Choroid plexus epithelial cell (primary cell): ENCODE data around the gene FSHR.

Source experiments
- DNase-seq: peaks from one replicate; pipeline ENCODE4 v3.0.0-alpha.2; 2010; ENCODE audit warnings: low read depth
- H3K4me3 ChIP-seq: 2 replicates; pipeline ENCODE4 v1.5.1; 2011; ENCODE audit warnings: low read depth, mild to moderate bottlenecking, control low read depth, low read length, moderate library complexity
- TF ChIP-seq, protein P1 (sequence below): conservative IDR thresholded peaks from 2 replicates; pipeline ENCODE4 v1.5.1; 2011; ENCODE audit warnings: low read depth, mild to moderate bottlenecking, control low read depth, inconsistent platforms, low read length, moderate library complexity

FSHR gene

DNA sequence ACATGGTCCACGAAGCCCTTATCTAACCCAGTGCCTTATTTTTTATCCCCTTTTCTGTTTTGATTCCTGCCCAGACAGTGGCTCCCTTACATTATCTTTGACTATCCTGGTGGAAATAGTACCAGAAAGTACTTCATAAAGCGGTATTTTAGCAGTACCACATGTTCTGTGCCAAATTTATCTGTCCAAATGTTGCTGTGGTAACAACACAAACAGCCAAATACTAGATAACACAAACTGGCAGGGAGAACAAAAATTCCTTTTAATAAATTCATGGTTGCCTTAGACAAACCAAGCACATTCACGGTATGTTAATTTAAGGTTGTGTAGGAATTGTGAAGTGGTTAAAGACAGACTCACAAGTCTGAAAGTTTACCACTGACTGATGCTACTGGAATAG is 210.9 kb downstream of the FSHR start:
- H3K4me3 ChIP-seq, result no peak overlapping the region
- TF ChIP-seq, protein P1, sequence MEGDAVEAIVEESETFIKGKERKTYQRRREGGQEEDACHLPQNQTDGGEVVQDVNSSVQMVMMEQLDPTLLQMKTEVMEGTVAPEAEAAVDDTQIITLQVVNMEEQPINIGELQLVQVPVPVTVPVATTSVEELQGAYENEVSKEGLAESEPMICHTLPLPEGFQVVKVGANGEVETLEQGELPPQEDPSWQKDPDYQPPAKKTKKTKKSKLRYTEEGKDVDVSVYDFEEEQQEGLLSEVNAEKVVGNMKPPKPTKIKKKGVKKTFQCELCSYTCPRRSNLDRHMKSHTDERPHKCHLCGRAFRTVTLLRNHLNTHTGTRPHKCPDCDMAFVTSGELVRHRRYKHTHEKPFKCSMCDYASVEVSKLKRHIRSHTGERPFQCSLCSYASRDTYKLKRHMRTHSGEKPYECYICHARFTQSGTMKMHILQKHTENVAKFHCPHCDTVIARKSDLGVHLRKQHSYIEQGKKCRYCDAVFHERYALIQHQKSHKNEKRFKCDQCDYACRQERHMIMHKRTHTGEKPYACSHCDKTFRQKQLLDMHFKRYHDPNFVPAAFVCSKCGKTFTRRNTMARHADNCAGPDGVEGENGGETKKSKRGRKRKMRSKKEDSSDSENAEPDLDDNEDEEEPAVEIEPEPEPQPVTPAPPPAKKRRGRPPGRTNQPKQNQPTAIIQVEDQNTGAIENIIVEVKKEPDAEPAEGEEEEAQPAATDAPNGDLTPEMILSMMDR, result no peak
- peak; percentile 26 for DNase-seq

DNA sequence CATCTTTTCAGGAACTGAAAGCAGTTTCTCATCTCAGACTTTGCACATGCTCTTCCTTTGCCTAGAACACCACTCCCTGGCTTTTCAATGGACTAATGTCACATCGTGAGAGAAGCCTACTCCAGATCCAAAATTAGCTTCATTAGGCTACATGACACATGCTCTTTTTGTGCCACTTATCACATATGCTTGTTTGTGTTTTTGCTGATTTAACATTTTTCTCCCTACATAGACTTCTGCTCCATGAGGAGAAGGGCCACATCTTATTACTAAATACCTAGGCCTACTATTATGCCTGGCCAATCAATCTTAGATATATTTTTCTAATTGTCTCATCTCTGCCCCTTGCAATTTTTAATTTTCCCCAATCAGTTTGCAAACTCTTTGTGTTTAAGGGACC is 212.4 kb downstream of the FSHR start:
- no peak overlapping the region for H3K4me3 ChIP-seq
- DNase-seq, result no peak
- TF ChIP-seq, protein P1, result no peak

DNA sequence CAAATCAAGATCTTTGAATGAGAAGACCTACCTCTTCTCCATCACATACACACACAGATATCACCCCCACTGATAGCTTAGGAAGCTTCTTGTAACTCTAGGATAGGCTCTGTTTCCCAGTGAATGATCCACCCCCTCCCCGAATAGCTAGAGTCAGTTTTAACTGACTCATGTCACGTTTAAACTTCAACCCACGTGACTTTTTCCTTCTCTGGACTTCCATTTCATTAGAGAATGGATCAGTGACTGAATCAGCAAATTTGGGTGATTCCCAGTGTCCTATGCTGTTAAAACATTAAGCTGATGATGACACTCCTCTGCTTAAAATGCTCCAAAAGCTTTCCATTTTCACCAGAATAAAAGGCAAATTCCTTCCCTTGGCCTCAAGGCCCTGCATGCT is 212.9 kb downstream of the FSHR start:
- TF ChIP-seq, protein P1, result no peak

DNA sequence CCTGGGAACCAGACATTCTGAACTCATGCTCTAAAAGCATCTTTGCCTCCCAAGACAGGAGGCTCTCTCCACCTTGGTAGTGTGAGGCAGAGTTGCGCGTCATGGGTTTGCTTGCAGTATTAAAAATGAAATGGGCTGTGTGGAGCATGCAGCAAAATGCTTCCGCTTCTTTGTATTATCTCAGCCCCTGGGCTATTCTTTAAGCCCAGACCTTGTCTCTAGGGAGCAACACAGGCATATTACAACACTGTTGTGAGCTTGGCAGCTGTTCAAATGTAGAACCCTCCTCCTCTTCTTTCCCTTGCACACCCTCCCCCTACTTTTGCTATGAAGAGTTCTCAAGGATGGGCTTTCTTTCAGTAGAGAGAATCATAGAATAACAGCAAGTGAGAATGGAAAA is 213.7 kb downstream of the FSHR start:
- TF ChIP-seq, protein P1, result no peak
- DNase-seq, result peak; percentile 70
- no peak overlapping the region for H3K4me3 ChIP-seq

More for the DNA sequence above, 212.9 kb downstream of the FSHR start:
- DNase-seq, result no peak
- H3K4me3 ChIP-seq, result no peak overlapping the region

DNA sequence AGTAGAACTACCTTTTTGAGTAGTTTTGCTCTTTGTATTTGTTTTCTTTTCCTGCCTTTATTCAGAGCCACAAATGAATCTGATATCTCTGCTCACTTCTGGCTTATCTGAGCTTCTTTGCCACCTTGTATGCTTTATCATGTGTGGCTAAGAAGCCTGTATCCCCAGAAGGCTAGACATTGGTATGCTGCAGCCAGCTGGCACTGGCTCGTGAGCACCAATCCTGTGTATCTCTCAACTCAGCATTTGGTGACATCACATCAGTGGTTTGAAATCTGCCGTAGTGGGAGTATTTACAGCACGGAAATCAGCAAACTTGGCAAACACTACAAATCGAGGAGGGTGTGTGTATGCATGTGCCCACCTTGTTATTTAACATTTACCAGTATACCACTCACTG is 215.1 kb downstream of the FSHR start:
- DNase-seq, result no peak
- no peak overlapping the region for H3K4me3 ChIP-seq
- TF ChIP-seq, protein P1, result no peak

DNA sequence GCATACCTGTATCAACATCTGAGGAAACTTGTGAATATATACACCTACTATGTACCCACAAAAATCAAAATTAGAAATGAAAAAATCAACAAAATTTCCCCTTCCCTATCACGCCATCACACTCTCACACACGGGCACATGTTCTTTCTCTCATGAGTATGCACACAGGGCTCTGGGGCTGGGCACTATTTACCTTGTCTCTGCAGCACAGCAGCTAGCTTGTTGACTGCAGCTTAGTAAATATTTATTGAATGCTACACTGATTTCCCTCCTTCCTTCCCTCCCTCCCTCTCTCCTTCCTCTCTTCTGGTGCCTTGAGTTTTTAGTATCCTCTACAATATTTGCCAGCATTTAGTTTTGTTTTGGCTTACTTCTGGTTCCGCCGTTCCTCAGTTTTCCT is 216.1 kb downstream of the FSHR start:
- DNase-seq, result no peak
- H3K4me3 ChIP-seq, result no peak overlapping the region
- TF ChIP-seq, protein P1, result no peak

DNA sequence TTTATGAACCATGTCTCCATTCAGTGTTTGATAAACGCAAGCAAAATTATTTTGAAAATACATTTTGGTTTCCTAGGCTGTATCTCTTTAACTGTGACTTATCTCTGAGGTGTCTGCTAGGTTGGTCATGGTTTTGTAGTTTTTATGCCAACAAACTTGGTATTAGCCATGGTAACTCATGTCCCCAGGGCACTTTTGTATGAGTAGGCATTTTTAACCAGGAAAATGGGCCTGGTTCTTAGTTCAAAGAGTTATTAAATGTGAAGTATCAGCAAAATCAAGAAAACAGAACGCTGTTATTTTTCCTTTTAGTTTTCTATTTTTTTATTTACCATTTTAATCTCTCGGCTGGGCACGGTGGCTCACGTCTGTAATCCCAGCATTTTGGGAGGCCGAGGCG is 219.5 kb downstream of the FSHR start:
- no peak overlapping the region for H3K4me3 ChIP-seq
- TF ChIP-seq, protein P1, result no peak
- no peak for DNase-seq
